Middle frontal gyrus (tissue), 1 donor: Measurements from ENCODE around the gene BACH2.
"Not testable (repeated sequence)": the region's sequence is repeated elsewhere in the genome, so short reads cannot be mapped to it uniquely, and the experiment has no call there.

ENCODE experiments used
- DNase-seq: peaks from one replicate; pipeline ENCODE4 v3.0.0-alpha.2; 2015; ENCODE audit warnings: low spot score; ENCODE audit errors: extremely low spot score

BACH2 gene

DNA sequence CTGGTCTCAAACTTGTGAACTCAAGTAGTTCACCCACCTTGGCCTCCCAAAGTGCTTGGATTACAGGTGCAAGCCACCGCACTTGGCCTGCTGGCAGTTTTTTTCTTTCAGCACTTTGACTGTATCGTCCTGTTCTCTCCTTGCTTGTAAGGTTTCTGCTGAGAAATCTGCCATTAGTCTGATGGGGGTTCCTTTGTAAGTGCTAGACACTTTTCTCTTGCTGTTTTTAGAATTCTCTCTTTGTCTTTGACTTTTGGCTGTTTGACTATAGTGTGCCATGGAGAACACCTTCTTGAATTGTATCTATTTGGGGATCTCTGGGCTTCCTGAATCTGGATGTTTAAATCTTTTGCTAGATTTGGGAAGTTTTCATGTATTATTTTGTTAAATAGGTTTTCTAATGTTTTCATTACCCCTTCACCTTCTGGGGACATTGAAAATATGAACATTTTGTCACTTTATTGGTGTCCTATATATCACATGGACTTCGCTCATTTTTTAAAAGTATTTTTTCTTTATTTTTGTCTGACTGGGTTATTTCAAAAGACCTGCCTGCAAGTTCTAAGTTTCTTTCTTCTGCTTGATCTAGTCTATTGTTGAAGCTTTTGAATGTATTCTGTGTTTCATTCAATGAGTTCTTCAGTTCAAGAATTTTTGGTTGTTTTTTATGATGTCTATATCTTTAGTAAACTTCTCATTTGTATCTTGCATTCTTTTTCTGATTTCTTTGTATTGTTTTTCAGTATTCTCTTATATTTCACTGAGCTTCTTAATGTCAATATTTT is 380.3 kb downstream of the BACH2 start:
- DNase-seq: no peak

- DNase-seq: no peak
Measured at GRCh38 chr6:89910902-89911240, 385.8 kb downstream of the BACH2 start.

DNA sequence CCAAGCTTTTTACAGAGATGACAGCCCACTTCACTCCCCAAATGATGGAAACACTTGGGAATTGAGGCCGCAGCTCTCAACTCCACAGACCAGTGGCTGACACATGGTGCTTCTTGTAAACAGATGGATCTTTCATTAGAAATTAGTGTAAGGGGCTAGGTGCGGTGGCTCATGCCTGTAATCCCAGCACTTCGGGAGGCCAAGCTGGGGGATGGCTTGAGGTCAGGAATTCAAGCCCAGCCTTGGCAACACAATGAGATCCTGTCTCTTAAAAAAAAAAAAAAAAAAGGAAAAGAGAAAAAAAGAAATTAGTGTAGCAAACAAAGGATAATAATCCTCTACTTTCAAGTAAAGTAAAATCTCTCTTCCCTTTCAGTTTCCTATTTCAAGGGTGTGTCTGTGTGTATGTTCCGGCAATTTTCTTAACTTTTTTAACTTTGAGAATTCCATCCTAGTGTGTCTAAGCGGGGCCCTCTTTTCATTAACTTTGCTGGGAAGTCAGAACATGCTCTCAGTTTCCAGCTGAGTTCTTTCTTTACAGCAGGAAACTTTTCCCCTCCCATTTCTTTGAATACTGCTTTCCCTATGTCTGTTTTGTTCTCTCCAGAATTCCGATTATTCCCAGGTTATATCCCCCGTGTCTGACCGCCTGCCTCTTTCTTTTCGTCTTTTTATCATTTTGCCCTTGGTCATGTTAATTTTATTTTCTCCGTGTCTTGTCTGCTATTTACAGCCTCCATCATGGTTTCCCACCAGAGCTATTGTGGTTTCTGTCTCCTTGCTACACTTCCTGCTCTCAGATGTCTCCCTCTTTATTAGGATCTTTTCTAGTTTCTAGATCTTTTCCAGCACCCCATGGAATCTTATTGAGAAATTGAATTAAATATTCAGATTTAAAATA is 386.4 kb downstream of the BACH2 start:
- DNase-seq: not testable (repeated sequence)

DNA sequence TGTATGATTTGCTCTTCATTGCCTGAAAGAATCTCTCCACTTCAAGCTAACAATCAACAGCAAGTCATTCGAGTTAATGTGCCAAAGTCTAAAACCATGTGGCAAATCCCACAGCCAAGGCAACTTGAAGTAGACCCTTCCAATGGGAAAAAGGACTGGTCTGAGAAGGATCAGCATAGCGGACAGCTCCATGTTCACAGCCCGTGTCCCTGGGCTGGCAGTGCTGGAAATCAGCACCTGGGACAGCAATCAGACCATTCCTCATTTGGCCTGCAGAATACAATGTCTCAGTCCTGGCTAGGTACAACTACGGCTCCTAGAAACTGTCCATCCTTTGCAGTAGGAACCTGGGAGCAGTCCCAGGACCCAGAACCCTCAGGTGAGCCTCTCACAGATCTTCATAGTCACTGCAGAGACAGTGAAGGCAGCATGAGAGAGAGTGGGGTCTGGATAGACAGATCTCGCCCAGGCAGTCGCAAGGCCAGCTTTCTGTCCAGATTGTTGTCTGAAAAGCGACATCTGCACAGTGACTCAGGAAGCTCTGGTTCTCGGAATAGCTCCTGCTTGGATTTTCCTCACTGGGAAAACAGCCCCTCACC is 401.3 kb downstream of the BACH2 start:
- no peak for DNase-seq

DNA sequence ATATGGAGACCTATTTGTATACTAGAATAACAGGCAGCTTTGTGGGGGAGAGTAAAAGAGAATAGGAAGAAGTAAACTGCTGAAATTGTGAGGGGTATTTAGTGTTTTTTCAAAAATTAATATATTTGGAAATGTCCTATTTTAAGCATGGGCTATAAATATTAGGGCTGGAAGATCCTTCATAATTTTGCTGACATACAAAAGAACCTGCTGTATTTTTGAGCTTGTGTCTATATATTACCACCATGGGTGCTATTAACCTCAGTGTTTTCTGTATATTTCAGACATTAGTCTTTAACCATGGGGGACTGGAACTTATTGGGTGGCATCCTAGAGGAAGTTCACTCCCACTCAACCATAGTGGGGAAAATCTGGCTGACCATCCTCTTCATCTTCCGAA is 402.5 kb downstream of the BACH2 start, which contains the start of gene GJA10:
TSS of gene GJA10 (plus strand) at position 301 of the 400 bp plus-strand sequence. CDS start at position 301, 0 bp downstream.
- no peak for DNase-seq

DNA sequence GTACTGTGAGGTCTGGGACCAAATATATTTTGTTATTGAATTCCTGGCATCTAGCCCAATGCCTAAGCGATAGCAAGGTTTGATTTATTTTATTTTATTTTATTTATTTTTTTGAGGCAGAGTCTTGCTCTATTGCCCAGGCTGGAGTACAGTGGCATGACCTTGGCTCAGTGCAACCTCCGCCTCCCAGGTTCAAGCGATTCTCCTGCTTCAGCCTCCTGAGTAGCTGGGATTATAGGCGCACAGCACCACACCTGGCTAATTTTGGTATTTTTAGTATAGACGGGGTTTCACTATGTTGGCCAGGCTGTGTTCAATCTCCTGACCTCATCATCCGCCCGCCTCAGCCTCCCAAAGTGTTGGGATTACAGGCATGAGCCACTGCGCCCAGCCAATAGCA is 404.1 kb downstream of the BACH2 start:
- DNase-seq: not testable (repeated sequence)

GRCh38 chr6:89890845-89891528 is 405.7 kb downstream of the BACH2 start:
- DNase-seq: not testable (repeated sequence)

DNA sequence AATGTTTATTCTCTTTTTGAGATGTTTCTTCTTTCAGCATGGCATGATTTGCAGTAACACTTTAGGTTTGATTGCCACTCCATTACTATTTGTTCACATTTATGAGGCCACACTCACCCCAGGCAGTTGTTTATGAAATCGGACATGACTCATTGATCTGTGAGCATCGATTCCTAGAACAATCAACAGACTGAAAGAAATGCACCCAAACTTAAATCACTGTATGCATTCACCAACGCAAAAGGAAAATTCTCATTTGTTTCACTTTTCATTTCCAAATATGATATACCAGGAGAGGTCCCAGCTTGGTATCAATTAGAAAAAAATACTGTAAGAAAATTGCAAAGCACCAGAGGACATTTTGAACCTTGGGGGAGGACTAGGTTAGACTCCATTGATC is 407.8 kb downstream of the BACH2 start:
- DNase-seq: no peak

DNA sequence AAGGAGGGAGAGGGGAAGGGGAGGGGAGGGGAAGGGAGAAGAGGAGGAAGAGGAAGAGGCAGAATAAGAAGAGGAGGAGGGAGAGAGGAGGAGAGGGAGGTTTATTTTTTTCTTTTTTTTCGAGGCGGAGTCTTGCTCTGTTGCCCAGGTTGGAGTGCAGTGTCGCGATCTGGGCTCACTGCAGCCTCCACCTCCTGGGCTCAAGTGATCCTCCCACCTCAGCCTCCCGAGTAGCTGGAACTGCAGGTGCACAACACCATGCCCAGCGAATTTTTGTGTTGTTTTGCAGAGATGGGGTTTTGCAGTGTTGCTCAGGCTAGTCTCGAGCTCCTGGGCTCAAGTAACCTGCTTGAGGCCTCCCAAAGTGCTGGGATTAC is 408.5 kb downstream of the BACH2 start:
- DNase-seq: no peak

DNA sequence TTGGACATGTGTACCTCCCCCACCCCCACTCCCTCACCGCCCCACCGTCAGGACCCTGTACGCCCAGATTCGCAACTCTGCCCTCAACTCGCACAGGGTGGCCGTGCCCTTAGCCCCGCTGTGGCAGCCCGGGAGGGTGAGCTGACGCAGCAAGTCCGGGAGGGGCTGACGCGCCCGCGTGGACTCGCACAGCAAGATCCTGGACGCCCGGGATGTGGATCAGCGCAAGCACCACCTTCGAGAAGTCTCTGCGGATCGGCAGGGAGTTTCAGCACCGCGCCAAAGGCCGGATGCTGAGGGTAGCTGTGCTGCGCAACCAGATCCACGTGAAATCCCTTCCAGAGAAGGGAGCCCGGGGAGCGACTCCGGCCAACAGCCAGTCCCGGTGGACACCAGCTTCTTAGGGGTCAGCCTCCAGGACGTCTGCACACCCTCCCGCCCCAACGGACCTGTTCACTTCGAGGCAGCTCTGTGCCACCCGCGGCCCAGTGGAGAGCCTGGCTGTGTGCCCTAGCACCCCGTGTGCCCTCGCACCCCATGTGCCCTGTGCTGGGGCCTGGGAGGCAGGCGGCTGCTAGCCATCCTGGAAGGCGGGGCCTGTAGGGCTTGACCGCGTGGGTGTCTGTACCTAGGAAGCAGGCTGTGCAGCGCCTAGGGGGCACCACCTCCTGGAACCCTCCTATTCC is 409.0 kb downstream of the BACH2 start:
- DNase-seq: no peak

DNA sequence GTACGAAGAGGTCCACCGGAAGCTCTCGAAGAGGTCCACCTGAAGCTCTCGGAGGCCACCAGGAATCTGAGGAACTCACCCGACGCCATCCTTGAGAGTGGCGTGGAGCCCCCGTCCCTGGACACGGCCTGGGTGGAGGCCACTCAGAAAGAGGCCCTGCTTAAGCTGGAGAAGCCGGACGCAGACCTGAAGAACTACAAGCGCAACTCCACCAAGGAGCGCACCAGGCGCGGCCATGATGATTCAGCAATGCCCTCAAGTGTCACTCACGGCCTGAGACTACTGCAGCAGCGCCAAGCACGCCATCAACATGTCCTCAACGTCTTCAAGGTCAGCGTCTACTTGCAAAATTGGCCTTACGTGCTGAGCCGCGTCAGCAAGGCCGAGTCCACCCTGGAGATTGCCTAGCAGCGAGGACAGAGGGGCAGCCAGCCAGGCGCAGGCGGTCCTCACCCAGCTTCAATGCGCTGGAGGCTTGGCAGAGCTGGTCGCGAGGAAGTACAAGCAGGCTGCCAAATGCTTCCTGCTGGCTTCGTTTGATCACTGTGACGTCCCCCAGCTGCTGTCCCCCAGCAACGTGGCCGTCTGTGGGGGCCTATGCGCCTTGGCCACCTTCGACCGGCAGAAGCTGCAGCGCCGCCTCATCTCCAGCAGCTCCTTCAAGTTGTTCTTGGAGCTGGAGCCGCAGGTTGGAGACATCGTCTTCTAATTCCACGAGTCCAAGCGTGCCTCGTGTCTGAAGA is 410.1 kb downstream of the BACH2 start:
- DNase-seq: no peak
